HG02763 (cell line): ENCODE results near the gene SNAP23.
A peak's percentile ranks its signal among the peaks of the same experiment; 100 is the strongest.
"Not testable (repeated sequence)": the region's sequence is repeated elsewhere in the genome, so short reads cannot be mapped to it uniquely, and the experiment has no call there.

Experiments used
- ATAC-seq: cut with Tn5 transposase; IDR thresholded peaks from one replicate; pipeline ENCODE4 v1.9.1; 2021; ENCODE audit warnings: mild to moderate bottlenecking, moderate library complexity; ENCODE audit not compliant: unreplicated experiment

The SNAP23 gene

DNA sequence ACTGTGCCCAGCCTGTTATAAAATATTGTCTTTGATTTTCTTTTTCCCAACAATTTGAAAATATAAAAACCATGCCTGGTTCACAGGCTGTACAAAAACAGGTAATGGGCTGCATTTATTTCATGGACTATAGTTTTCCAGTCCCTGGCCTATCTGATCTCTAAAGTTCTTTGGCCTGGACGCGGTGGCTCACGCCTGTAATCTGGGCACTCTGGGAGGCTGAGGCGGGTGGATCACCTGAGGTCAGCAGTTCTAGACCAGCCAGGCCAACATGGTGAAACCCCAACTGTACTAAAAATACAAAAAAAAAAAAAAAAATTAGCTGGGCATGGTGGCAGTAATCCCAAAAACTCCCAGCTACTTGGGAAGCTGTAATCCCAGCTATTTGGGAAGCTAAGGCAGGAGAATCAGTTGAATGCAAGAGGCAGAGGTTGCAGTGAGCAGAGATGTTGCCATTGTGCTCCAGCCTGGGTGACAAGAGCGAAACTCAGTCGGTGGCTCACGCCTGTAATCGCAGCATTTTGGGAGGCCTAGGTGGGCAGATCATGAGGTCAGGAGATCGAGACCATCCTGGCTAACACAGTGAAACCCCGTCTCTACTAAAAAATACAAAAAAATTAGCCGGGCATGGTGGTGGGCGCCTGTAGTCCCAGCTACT is 61.2 kb downstream of the SNAP23 start:
- ATAC-seq, result not testable (repeated sequence)

DNA sequence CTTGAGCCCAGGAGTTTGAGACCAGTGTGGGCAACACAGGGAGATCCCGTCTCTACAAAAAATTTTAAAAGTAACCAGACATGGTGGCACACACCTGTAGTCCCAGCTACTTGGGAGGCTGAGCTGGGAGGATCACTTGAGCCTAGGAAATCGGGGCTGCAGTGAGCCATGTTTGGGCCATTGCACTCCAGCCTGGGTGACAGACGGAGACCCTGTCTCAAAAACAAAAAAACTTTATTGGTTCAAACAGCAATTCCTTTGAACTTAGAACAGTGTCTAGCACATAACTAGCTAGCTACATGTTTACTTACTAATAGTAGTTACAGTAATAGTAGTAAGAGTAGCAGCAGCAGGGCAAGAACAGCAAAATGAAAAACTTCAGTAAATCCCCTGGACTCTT is 63.3 kb downstream of the SNAP23 start:
- no peak for ATAC-seq

DNA sequence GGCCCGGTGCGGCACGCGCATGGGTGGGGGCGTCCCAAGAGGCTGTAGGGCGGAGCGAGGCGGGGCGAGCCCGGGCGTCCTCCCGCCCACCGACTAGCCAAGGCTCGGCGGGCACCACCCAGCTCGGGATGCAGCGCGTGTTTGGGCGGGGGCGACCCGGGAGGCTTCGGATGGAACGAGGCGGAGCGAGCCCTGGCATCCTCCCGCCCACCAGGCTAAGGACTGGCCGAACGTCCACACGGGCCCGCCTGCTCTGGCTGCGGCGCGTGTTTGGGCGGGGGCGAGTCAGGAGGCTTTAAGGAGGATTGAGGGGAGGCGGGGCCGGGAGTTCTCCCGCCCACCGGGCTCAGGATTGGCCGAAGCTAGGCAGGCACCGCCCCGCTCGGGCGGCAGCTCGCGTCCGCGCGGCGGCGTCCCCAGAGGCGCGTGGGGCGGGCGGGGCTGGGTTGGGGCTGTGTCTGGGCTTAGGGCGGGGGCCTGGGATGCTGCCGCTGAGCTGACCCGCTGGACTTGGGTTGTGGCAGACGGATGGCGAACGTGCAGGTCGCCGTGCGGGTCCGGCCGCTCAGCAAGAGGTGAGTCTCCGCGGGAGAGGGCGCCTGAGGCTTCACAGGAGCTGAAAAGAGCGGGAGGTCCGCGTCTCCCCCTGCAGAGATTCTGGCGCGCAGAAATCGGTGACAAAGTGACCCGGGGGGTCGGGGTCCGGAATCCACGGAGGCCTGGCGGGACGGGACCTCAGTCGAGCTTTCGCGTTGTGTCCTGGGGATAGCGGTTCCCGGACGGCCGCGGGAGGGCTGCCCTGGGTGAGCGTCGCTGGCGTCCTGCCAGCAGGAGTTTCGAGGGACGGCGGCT is 80.0 kb downstream of the SNAP23 start, which contains the start of gene STARD9:
Gene STARD9, plus strand, starts transcription at position 419 of the 852 bp plus-strand sequence. Its CDS starts 110 bp downstream, at position 529.
- ATAC-seq, result peak; percentile 88

DNA sequence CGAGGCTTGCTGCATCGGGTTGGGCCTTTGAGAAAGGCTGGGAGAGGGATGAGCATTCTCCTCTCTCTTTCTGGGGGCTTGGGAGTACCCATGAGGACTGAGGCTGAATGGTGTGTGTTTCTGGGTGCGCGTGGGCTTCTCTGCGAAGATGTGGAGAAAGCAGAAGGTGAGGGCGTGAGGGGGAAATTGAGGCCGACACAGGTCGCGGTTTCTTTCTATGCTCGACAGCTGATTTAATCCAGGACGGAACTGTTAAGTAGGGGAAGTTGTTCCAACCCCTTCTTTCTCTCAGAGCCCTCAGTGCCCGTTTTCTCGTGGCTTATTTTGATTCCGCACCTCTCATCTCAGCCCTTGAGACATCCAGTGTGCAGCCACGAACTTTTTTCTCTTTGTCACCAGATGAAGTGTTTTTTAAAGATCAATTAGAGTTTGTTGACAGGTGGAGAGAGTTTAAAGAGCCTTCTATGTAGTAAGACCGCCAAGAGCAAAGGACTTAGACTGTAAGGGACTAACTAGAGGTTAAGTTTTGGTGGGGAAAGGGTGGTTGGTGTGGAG is 80.7 kb downstream of the SNAP23 start:
- no peak for ATAC-seq

DNA sequence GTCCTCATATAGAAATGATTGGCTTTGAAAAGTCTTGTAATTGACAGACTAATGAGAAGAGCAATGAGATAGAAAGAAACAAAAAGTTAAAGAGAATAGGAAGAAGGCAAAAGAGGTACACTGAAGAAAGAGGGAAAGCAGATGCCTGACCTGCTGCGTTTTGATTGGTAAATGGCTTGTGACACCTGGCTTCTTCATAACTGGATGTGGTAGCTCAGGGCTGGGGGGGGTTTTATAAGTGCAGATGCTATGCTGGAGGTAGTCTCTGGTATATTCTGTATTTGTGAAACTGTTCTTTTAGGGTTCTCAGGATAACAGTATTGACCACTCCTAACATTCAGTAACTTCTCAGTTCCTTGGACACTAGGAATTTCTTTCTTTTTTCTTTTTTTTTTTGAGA is 81.3 kb downstream of the SNAP23 start:
- no peak for ATAC-seq

DNA sequence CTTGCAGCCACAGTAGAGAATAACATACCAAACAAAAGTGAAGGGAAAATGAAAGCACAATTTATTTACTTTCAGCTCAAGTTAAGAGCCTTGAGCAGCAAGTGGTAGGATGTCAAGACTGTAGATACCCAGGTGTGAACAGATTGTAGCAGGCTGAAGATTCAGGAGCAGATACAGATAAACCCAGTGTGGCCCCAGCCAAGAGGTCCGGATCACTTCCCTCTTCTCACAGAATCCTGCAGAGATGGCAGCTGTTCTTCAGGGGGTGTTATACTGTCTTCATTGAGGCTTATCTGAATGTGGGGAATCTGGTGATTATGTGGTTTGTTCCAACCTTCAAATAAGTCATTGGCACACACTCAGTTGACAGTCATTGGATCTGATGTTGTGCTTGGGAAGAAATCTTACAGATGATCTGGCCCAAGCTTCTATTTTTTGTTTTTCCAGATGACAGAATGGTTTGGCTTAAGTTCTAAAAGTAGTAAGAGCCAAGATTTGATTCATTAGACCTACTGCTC is 82.1 kb downstream of the SNAP23 start:
- no peak for ATAC-seq

DNA sequence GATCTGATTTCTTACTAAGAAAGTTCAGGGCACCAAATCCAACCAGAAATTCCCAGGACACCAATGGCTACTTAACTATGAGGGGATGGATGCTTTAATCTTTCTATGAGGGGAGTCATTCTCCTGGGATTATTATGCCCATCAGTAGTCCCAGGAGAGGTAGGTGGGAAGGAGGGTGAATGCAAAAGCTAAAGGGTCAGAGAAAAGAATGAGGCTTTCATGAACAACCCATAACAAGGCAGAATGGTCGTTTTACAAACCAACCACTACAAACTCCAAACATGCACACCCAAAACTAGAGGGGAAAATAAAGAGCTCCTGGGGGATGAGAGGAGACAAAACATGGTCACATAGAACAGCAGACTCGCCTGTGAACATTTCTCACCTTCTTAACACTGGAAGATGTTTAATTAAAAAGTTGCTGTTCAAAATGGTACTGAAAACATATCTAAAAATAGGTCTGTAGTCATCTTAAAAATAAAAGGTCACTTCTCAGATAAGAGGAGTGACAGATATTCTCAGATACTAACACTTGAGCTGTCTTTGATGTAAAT is 83.6 kb downstream of the SNAP23 start:
- ATAC-seq, result no peak

DNA sequence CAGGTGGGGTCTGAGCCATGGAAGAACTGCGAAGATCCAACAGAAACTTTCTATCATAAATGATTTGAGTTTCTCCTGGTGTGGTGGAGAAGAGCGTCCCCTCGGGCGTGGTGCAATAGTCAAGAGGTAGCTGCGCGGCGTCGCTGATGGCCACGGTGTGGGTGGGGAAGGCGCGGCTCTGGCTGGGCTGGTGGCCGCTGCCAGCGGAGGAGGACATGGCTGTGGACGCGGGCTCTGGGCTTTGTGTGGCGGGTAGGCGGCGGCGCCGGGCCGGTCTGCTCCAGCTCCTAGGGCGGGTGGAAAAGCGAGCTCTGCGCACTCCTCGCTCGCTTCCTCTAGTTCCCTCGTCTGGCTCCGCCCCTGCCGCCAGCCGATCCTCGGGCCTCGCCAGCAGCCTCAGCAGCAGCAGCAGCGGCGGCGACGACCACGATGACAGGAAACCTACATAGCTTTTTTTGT is 85.9 kb downstream of the SNAP23 start:
- ATAC-seq, result peak; percentile 68
